ENCODE measurements around the gene MED13L. TPM values are rescaled to one million over a fixed set of nuclear protein-coding genes. Genes with fewer than 3 reads are reported as not detected.

The MED13L gene
- total RNA-seq, 2 experiments from 2014 or later = 25.7 to 40.1 TPM

DNA sequence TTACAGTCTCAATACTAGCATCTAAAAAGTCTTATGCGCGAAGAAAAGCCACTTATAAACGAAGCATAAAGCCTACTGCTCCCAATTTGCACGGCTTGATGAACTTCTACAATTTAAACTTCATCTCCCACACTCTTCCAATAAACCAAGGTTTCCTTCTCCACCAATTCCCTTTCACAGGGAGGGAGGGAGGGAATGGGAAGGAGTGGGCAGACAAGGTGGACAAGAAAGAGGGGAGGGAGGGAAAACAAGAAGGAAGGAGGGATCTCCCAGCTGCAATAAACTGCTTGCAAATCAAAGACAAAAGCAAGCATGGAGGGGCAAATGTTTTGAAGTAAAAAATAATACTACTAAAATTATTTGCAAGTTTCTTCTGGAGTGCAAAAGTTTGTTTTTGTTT, 64.5 kb downstream of the MED13L start:
- POLR2A ChIA-PET = no interaction called here

DNA sequence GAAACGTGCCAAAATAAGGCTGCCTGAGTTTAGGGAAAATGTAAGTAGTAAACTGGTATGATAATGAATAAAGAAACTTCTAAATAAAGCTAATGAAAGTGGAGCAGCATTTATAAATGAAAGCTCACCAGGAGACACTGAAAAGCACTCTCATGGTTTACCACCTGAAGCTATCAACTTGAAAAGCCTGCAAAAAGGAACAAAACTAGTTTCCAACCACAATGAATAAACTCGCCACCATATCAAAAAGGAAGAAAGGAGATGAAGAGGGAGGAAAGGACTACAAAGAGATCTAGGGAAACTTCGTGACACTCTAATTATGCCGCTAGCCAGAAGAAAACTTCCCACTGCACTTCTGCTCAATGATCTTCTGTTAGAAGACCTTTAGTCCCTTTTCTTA, 66.7 kb downstream of the MED13L start:
- ChIA-PET CTCF (ENCODE audit: unreplicated experiment) (no interaction called here), POLR2A (interaction anchor here (0.5 to 1.0 kb wide), 2 partner anchors 14 to 70 kb away, joined by 3 read pairs; no protein-coding TSS in a partner anchor)
- Histone ChIP-seq H3K27ac (ENCODE audit: low read depth, low read length, poor library complexity, severe bottlenecking) (no peak overlapping the region), H3K9me3 (ENCODE audit: low read length) (no peaks in the 10 kb centered on the region), H3K79me2 (ENCODE audit: insufficient read depth, low read depth, low read length) (no peaks in the 10 kb centered on the region), H3K4me2 (ENCODE audit: low read length) (no peak overlapping the region), H3K9me2 (ENCODE audit: insufficient read depth, low read length) (no peaks in the 10 kb centered on the region), H3K4me1 (ENCODE audit: insufficient read depth, low read length, poor library complexity, severe bottlenecking) (no peaks in the 10 kb centered on the region), H3K4me3 (ENCODE audit: low read depth, low read length, poor library complexity, severe bottlenecking) (no peak overlapping the region), H3K36me3 (ENCODE audit: insufficient read depth, low read length) (no peaks in the 10 kb centered on the region), H4K20me1 (ENCODE audit: insufficient read depth, low read length) (peaks cover 11% of the 10 kb centered on the region), H2AFZ (ENCODE audit: low read length) (no peak overlapping the region)
- DNase-seq (ENCODE audit: low spot score) = no peak
- TF ChIP-seq, protein P1, sequence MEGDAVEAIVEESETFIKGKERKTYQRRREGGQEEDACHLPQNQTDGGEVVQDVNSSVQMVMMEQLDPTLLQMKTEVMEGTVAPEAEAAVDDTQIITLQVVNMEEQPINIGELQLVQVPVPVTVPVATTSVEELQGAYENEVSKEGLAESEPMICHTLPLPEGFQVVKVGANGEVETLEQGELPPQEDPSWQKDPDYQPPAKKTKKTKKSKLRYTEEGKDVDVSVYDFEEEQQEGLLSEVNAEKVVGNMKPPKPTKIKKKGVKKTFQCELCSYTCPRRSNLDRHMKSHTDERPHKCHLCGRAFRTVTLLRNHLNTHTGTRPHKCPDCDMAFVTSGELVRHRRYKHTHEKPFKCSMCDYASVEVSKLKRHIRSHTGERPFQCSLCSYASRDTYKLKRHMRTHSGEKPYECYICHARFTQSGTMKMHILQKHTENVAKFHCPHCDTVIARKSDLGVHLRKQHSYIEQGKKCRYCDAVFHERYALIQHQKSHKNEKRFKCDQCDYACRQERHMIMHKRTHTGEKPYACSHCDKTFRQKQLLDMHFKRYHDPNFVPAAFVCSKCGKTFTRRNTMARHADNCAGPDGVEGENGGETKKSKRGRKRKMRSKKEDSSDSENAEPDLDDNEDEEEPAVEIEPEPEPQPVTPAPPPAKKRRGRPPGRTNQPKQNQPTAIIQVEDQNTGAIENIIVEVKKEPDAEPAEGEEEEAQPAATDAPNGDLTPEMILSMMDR (conservative IDR thresholded peaks at IDR 0.05; ENCODE audit: low read length) = no peak
- no peak for TF ChIP-seq EZH2phosphoT487 (IDR thresholded peaks at IDR 0.05; ENCODE audit: borderline replicate concordance, low read depth, low read length)
- intact Hi-C loops (cut with micrococcal nuclease; ENCODE audit: unreplicated experiment) = no loop called here
- no TSS peak for BruUV-seq (replicated peaks)

More for the DNA sequence above, 64.5 kb downstream of the MED13L start:
- no peaks in the 10 kb centered on the region for H3K36me3 ChIP-seq (ENCODE audit: insufficient read depth, low read length)
- H3K4me2 ChIP-seq (ENCODE audit: low read length) = no peak overlapping the region
- no peak overlapping the region for H2AFZ ChIP-seq (ENCODE audit: low read length)
- no peak for TF ChIP-seq EZH2phosphoT487 (IDR thresholded peaks at IDR 0.05; ENCODE audit: borderline replicate concordance, low read depth, low read length)
- TF ChIP-seq, protein P1 (conservative IDR thresholded peaks at IDR 0.05; ENCODE audit: low read length) = no peak
- peaks cover 19% of the 10 kb centered on the region for H4K20me1 ChIP-seq (ENCODE audit: insufficient read depth, low read length)
- intact Hi-C loops (cut with micrococcal nuclease; ENCODE audit: unreplicated experiment) = no loop called here
- no peaks in the 10 kb centered on the region for H3K4me1 ChIP-seq (ENCODE audit: insufficient read depth, low read length, poor library complexity, severe bottlenecking)
- no peak for DNase-seq (ENCODE audit: low spot score)
- BruUV-seq (replicated peaks) = no TSS peak
- no peaks in the 10 kb centered on the region for H3K9me3 ChIP-seq (ENCODE audit: low read length)
- H3K4me3 ChIP-seq (ENCODE audit: low read depth, low read length, poor library complexity, severe bottlenecking) = no peak overlapping the region
- H3K79me2 ChIP-seq (ENCODE audit: insufficient read depth, low read depth, low read length) = no peaks in the 10 kb centered on the region
- CTCF ChIA-PET (ENCODE audit: unreplicated experiment) = no interaction called here
- no peaks in the 10 kb centered on the region for H3K9me2 ChIP-seq (ENCODE audit: insufficient read depth, low read length)
- H3K27ac ChIP-seq (ENCODE audit: low read depth, low read length, poor library complexity, severe bottlenecking) = no peak overlapping the region

DNA sequence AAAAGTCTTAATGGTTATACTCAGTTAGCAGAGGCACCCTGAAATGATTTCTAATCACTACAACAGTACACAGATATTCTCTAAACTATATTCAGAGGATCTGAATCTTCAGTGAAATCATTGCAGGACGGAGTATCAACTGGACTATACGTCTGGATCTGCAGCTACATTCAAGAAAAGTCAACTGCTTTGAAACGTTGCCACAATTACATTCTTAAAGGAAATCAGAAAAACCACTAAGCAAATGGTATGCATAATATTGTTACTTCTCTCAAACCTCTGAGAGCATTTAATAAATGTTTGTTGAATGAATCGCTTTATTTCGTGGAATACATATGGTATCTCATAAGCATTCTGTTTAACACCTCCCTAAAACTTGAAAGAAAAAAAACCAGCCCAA, 67.4 kb downstream of the MED13L start:
- H3K4me1 ChIP-seq (ENCODE audit: insufficient read depth, low read length, poor library complexity, severe bottlenecking) = no peaks in the 10 kb centered on the region
- H4K20me1 ChIP-seq (ENCODE audit: insufficient read depth, low read length) = peaks cover 11% of the 10 kb centered on the region
- no peak overlapping the region for H3K4me3 ChIP-seq (ENCODE audit: low read depth, low read length, poor library complexity, severe bottlenecking)
- intact Hi-C loops (cut with micrococcal nuclease; ENCODE audit: unreplicated experiment) = no loop called here
- no peak overlapping the region for H3K27ac ChIP-seq (ENCODE audit: low read depth, low read length, poor library complexity, severe bottlenecking)
- DNase-seq (ENCODE audit: low spot score) = no peak
- ChIA-PET CTCF (ENCODE audit: unreplicated experiment) (no interaction called here), POLR2A (interaction anchor here (1.0 kb wide), 1 partner anchor 14 kb away, joined by 3 read pairs; no protein-coding TSS in a partner anchor)
- H2AFZ ChIP-seq (ENCODE audit: low read length) = no peak overlapping the region
- no peaks in the 10 kb centered on the region for H3K79me2 ChIP-seq (ENCODE audit: insufficient read depth, low read depth, low read length)
- H3K36me3 ChIP-seq (ENCODE audit: insufficient read depth, low read length) = no peaks in the 10 kb centered on the region
- no peak overlapping the region for H3K4me2 ChIP-seq (ENCODE audit: low read length)
- TF ChIP-seq, protein P1 (conservative IDR thresholded peaks at IDR 0.05; ENCODE audit: low read length) = no peak
- TF ChIP-seq EZH2phosphoT487 (IDR thresholded peaks at IDR 0.05; ENCODE audit: borderline replicate concordance, low read depth, low read length) = no peak
- H3K9me2 ChIP-seq (ENCODE audit: insufficient read depth, low read length) = no peaks in the 10 kb centered on the region
- H3K9me3 ChIP-seq (ENCODE audit: low read length) = no peaks in the 10 kb centered on the region
- no TSS peak for BruUV-seq (replicated peaks)

All from OCI-LY7 (cell line).